RWPE2 (cell line): Measurements from ENCODE around the gene KIF19.
"Not testable (repeated sequence)": the region's sequence is repeated elsewhere in the genome, so short reads cannot be mapped to it uniquely, and the experiment has no call there.

ENCODE experiments used
- ATAC-seq: fragments of 200-7000 bp; cut with Tn5 transposase; 3 replicates; pipeline ENCODE4 v1.9.1; 2021; ENCODE audit warnings: low read depth
- DNase-seq: peaks from one replicate; pipeline ENCODE4 v3.0.0-alpha.2; 2020; ENCODE audit warnings: low spot score
- H3K27ac ChIP-seq: fragments of 450-650 bp; 2 replicates; pipeline ENCODE4 v1.5.1; 2017; ENCODE audit warnings: mild to moderate bottlenecking; ENCODE audit not compliant: poor library complexity, severe bottlenecking
- H3K27me3 ChIP-seq: fragments of 250-450 bp; sonication (Bioruptor Pico); 2 replicates; pipeline ENCODE4 v1.5.1; 2021; ENCODE audit warnings: mild to moderate bottlenecking, moderate library complexity; ENCODE audit not compliant: insufficient read depth, poor library complexity, severe bottlenecking
- H3K36me3 ChIP-seq: fragments of 250-450 bp; sonication (Bioruptor Pico); 2 replicates; pipeline ENCODE4 v1.5.1; 2020; ENCODE audit warnings: low read depth, mild to moderate bottlenecking, moderate library complexity
- H3K4me1 ChIP-seq: fragments of 250-450 bp; sonication (Bioruptor Pico); 2 replicates; pipeline ENCODE4 v1.5.1; 2021; ENCODE audit warnings: mild to moderate bottlenecking, moderate library complexity; ENCODE audit not compliant: insufficient read depth, poor library complexity, severe bottlenecking
- H3K4me3 ChIP-seq: fragments of 250-450 bp; sonication (Bioruptor Pico); 2 replicates; pipeline ENCODE4 v1.5.1; 2021; ENCODE audit warnings: mild to moderate bottlenecking, moderate library complexity; ENCODE audit not compliant: severe bottlenecking
- H3K9me3 ChIP-seq: fragments of 250-450 bp; sonication (Bioruptor Pico); 2 replicates; pipeline ENCODE4 v1.5.1; 2021; ENCODE audit warnings: mild to moderate bottlenecking, moderate library complexity; ENCODE audit not compliant: severe bottlenecking
- CTCF ChIP-seq: fragments of 450-650 bp; IDR thresholded peaks from one replicate; pipeline ENCODE4 v1.5.1; 2017; ENCODE audit warnings: mild to moderate bottlenecking, moderate library complexity; ENCODE audit not compliant: poor library complexity, severe bottlenecking

The KIF19 gene

GRCh38 chr17:74281799-74282198, 44.2 kb upstream of the KIF19 start:
- Histone ChIP-seq H3K36me3 (no peaks in the 10 kb centered on the region), H3K27ac (no peak overlapping the region), H3K4me1 (peaks cover 2% of the 10 kb centered on the region), H3K9me3 (no peaks in the 10 kb centered on the region), H3K4me3 (no peak overlapping the region), H3K27me3 (no peaks in the 10 kb centered on the region)
- no peak for TF ChIP-seq CTCF
- ATAC-seq (no peak), DNase-seq (no peak)

- ATAC-seq, H3K27me3 ChIP-seq, H3K36me3 ChIP-seq, H3K4me3 ChIP-seq, DNase-seq, H3K4me1 ChIP-seq, H3K9me3 ChIP-seq: not testable (repeated sequence)
- peak overlapping the region; percentile 17 for H3K27ac ChIP-seq
These were observed 43.8 kb upstream of the KIF19 start for GRCh38 chr17:74282274-74282586.

DNA sequence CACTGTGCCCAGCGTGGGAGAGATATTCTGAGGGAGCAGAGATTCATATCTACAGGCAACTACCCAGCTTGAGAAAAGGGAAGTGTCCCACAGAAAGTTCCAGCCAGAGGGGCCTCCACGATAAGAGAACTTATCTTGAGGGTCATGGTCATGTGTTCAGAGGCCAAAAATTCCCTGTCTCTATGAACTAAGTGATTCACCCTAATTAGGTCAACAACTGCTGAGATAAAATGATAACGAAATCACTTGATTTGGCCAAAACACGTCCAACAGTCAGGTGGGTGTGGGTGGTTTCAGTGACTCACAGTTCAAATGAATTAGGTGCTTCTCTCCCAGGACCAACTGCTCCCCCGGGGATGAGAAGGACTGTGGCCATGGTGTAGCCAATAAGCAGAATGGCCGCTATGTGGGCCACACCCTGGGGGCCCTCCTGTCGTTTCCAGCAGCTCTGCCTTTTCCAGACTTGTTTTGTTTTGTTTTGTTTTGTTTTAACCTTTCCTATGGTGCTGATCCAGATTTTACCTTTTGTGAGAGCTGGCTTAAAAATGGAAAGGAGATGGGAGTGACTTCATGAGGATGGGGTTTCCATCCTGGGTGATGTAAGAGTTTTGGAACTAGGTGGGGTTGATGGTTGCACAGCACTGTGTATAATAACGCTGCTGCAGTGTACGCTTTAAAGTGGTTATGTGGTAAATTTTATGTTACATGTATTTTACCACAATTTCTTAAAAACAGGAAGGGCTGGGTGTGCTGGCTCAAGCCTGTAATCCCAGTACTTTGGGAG, 43.2 kb upstream of the KIF19 start:
- no peaks in the 10 kb centered on the region for H3K36me3 ChIP-seq
- no peaks in the 10 kb centered on the region for H3K27me3 ChIP-seq
- peaks cover 2% of the 10 kb centered on the region for H3K4me1 ChIP-seq
- no peak for TF ChIP-seq CTCF
- no peak for DNase-seq
- H3K4me3 ChIP-seq: no peak overlapping the region
- peak overlapping the region; percentile 17 for H3K27ac ChIP-seq
- ATAC-seq: peak; percentile 89
- no peaks in the 10 kb centered on the region for H3K9me3 ChIP-seq

GRCh38 chr17:74283371-74283673, 42.7 kb upstream of the KIF19 start:
- H3K9me3 ChIP-seq: no peaks in the 10 kb centered on the region
- H3K4me1 ChIP-seq: peaks cover 2% of the 10 kb centered on the region
- no peaks in the 10 kb centered on the region for H3K27me3 ChIP-seq

GRCh38 chr17:74287031-74287602, 38.9 kb upstream of the KIF19 start:
- Histone ChIP-seq H3K36me3 (no peaks in the 10 kb centered on the region), H3K9me3 (no peaks in the 10 kb centered on the region), H3K27me3 (no peaks in the 10 kb centered on the region), H3K4me1 (peaks cover 2% of the 10 kb centered on the region), H3K27ac (no peak overlapping the region), H3K4me3 (no peak overlapping the region)
- no peak for TF ChIP-seq CTCF
- no peak for ATAC-seq
- DNase-seq: no peak

More at GRCh38 chr17:74283371-74283673, 42.7 kb upstream of the KIF19 start:
- no peak overlapping the region for H3K4me3 ChIP-seq
- H3K36me3 ChIP-seq: no peaks in the 10 kb centered on the region
- ATAC-seq (no peak), DNase-seq (no peak)
- peak overlapping the region; percentile 17 for H3K27ac ChIP-seq
- no peak for TF ChIP-seq CTCF
